AG10803 (cell line): Measurements from ENCODE around the gene SNX33.

Experiments used
- DNase-seq: peaks from one replicate; pipeline ENCODE4 v3.0.0; 2010; ENCODE audit warnings: low read depth
- H3K4me3 ChIP-seq: 2 replicates; pipeline ENCODE4 v1.5.1; 2011; ENCODE audit warnings: mild to moderate bottlenecking, low read length, control low read depth
- CTCF ChIP-seq: conservative IDR thresholded peaks from 2 replicates; pipeline ENCODE4 v1.5.1; 2011; ENCODE audit warnings: mild to moderate bottlenecking, low read length, control low read depth, inconsistent platforms

SNX33 gene

GRCh38 chr15:75663931-75664421 lies 16.3 kb downstream of the SNX33 start:
- DNase-seq = no peak
- H3K4me3 ChIP-seq = no peak overlapping the region
- TF ChIP-seq CTCF = no peak

- peak; percentile 9; the same call in 1 of the 2 replicates for TF ChIP-seq CTCF
- no peak overlapping the region for H3K4me3 ChIP-seq
- DNase-seq = peak; percentile 100
Observed at GRCh38 chr15:75666823-75667501, 19.2 kb downstream of the SNX33 start.

GRCh38 chr15:75669191-75669878 lies 21.6 kb downstream of the SNX33 start:
- H3K4me3 ChIP-seq = no peak overlapping the region
- peak; percentile 30 for DNase-seq
- no peak for TF ChIP-seq CTCF

GRCh38 chr15:75669879-75670212 lies 22.1 kb downstream of the SNX33 start:
- DNase-seq = no peak
- H3K4me3 ChIP-seq = no peak overlapping the region
- no peak for TF ChIP-seq CTCF

GRCh38 chr15:75671730-75672602 lies 24.3 kb downstream of the SNX33 start:
- no peak overlapping the region for H3K4me3 ChIP-seq
- TF ChIP-seq CTCF = no peak
- DNase-seq = no peak

GRCh38 chr15:75672646-75673425 lies 25.1 kb downstream of the SNX33 start:
- TF ChIP-seq CTCF = no peak
- peak overlapping the region; percentile 12 for H3K4me3 ChIP-seq
- peak; percentile 72 for DNase-seq
